Measurements from ENCODE around the gene PARD6B.
"Not testable (repeated sequence)": the region's sequence is repeated elsewhere in the genome, so short reads cannot be mapped to it uniquely, and the experiment has no call there.

Gene PARD6B

GRCh38 chr20:50692552-50692933 is 38.8 kb upstream of the PARD6B start:
- H3K9ac ChIP-seq (ENCODE audit: low read length) = peak overlapping the region; percentile 25
- no peaks in the 10 kb centered on the region for H3K36me3 ChIP-seq (ENCODE audit: control insufficient read depth, low read depth, low read length)
- H3K9me3 ChIP-seq (ENCODE audit: control insufficient read depth, low read depth, low read length) = no peaks in the 10 kb centered on the region
- H3K4me1 ChIP-seq (ENCODE audit: control insufficient read depth, low read depth, low read length) = peaks cover 23% of the 10 kb centered on the region
- H3K27me3 ChIP-seq (ENCODE audit: control insufficient read depth, insufficient read depth, low read length) = peaks cover 15% of the 10 kb centered on the region
- H3K27ac ChIP-seq (ENCODE audit: low read length) = no peak overlapping the region
- H3K4me3 ChIP-seq (ENCODE audit: low read length) = no peak overlapping the region

GRCh38 chr20:50693001-50693400 is 38.4 kb upstream of the PARD6B start:
- H3K4me1 ChIP-seq (ENCODE audit: control insufficient read depth, low read depth, low read length) = peaks cover 23% of the 10 kb centered on the region
- H3K9ac ChIP-seq (ENCODE audit: low read length) = no peak overlapping the region
- H3K27me3 ChIP-seq (ENCODE audit: control insufficient read depth, insufficient read depth, low read length) = peaks cover 15% of the 10 kb centered on the region
- H3K36me3 ChIP-seq (ENCODE audit: control insufficient read depth, low read depth, low read length) = no peaks in the 10 kb centered on the region
- H3K4me3 ChIP-seq (ENCODE audit: low read length) = no peak overlapping the region
- no peak overlapping the region for H3K27ac ChIP-seq (ENCODE audit: low read length)
- no peaks in the 10 kb centered on the region for H3K9me3 ChIP-seq (ENCODE audit: control insufficient read depth, low read depth, low read length)

GRCh38 chr20:50694379-50695134 is 36.8 kb upstream of the PARD6B start:
- Histone ChIP-seq H3K4me3 (ENCODE audit: low read length) (no peak overlapping the region), H3K27me3 (ENCODE audit: control insufficient read depth, insufficient read depth, low read length) (peaks cover 13% of the 10 kb centered on the region), H3K4me1 (ENCODE audit: control insufficient read depth, low read depth, low read length) (peaks cover 22% of the 10 kb centered on the region), H3K36me3 (ENCODE audit: control insufficient read depth, low read depth, low read length) (no peaks in the 10 kb centered on the region), H3K9me3 (ENCODE audit: control insufficient read depth, low read depth, low read length) (no peaks in the 10 kb centered on the region), H3K9ac (ENCODE audit: low read length) (no peak overlapping the region), H3K27ac (ENCODE audit: low read length) (no peak overlapping the region)

DNA sequence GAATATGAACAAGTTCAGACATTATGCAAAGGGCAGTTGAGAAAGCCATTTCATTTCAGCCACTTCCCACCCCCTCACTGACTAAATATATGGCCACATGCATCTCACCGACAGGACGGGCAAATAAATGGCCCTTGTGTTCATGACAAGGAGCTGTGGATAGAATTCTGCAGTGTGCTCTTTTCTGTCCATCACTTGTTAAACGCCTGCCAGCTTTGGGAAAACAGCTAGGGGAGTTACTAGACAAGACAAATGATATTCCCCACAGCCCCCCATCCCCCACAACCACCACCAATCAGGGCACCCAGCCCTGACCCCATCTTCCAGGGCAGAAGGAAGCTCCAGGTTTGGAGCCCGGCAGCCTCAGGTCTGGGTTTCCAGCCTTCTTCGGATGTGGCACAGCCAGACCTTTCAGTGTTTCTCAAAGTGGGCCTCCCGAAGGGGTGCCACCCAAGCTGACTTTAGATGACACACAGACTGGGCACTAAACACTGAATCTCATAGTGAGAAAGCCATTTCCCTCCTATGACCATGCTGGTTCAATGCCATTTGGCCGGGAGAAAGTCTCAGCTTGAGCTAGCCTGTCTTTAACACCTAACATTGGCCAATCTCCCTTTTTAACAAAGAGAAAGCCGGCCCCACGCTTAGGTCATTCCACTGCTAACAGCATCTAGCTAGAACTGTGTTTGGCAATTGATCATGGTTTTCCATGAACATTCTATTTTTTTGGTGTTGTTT is 36.1 kb upstream of the PARD6B start:
- Histone ChIP-seq H3K9me3 (ENCODE audit: control insufficient read depth, low read depth, low read length) (no peaks in the 10 kb centered on the region), H3K4me1 (ENCODE audit: control insufficient read depth, low read depth, low read length) (peaks cover 15% of the 10 kb centered on the region), H3K9ac (ENCODE audit: low read length) (no peak overlapping the region), H3K27ac (ENCODE audit: low read length) (no peak overlapping the region), H3K36me3 (ENCODE audit: control insufficient read depth, low read depth, low read length) (no peaks in the 10 kb centered on the region), H3K4me3 (ENCODE audit: low read length) (no peak overlapping the region), H3K27me3 (ENCODE audit: control insufficient read depth, insufficient read depth, low read length) (peaks cover 7% of the 10 kb centered on the region)

- H3K4me1 ChIP-seq (ENCODE audit: control insufficient read depth, low read depth, low read length); H3K27me3 ChIP-seq (ENCODE audit: control insufficient read depth, insufficient read depth, low read length); H3K36me3 ChIP-seq (ENCODE audit: control insufficient read depth, low read depth, low read length); H3K4me3 ChIP-seq (ENCODE audit: low read length); H3K9me3 ChIP-seq (ENCODE audit: control insufficient read depth, low read depth, low read length); H3K9ac ChIP-seq (ENCODE audit: low read length); H3K27ac ChIP-seq (ENCODE audit: low read length): not testable (repeated sequence)
These were observed 33.1 kb upstream of the PARD6B start for GRCh38 chr20:50698255-50698654.

- Histone ChIP-seq H3K4me3 (ENCODE audit: low read length) (no peak overlapping the region), H3K36me3 (ENCODE audit: control insufficient read depth, low read depth, low read length) (no peaks in the 10 kb centered on the region), H3K9me3 (ENCODE audit: control insufficient read depth, low read depth, low read length) (no peaks in the 10 kb centered on the region), H3K4me1 (ENCODE audit: control insufficient read depth, low read depth, low read length) (peaks cover 2% of the 10 kb centered on the region), H3K9ac (ENCODE audit: low read length) (no peak overlapping the region), H3K27me3 (ENCODE audit: control insufficient read depth, insufficient read depth, low read length) (no peaks in the 10 kb centered on the region), H3K27ac (ENCODE audit: low read length) (no peak overlapping the region)
These were observed 31.7 kb upstream of the PARD6B start for GRCh38 chr20:50699688-50700087.

GRCh38 chr20:50701041-50701963 is 30.1 kb upstream of the PARD6B start:
- Histone ChIP-seq H3K9me3 (ENCODE audit: control insufficient read depth, low read depth, low read length) (no peaks in the 10 kb centered on the region), H3K36me3 (ENCODE audit: control insufficient read depth, low read depth, low read length) (no peaks in the 10 kb centered on the region), H3K9ac (ENCODE audit: low read length) (no peak overlapping the region)

DNA sequence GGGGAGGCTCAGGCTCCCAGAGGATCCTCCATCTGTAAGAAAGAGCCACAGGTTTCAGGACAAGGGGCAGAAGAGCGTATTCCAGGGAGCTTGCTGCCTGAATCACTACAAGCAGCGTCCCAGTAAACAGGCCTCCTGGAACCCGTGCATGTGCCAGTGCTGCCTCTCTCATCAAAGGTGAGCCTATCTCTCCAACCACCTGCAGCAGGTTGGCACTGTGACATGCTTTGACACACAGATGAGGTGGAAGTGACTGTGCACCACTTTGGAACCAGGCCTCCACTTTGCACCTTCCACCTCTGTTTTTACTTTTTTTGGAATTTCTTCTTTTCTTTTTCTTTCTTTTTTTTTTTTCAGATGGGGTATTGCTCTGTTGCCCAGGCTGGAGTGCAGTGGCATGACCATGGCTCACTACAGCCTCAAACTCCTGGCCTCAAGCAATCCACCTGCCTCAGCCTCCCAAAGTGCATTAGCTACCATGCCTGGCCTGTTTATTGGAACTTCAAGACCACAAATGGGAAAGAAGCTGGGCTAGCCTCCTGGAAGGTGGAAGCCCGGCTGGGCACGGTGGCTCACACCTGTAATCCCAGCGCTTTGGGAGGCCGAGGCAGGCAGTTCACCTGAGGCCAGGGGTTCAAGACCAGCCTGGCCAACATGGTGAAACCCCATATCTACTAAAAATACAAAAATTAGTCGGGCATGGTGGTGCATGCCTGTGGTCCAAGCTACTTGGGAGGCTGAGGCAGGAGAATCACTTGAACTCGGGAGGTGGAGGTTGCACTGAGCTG is 27.5 kb upstream of the PARD6B start:
- H3K4me1 ChIP-seq (ENCODE audit: control insufficient read depth, low read depth, low read length); H3K4me3 ChIP-seq (ENCODE audit: low read length); H3K27ac ChIP-seq (ENCODE audit: low read length); H3K27me3 ChIP-seq (ENCODE audit: control insufficient read depth, insufficient read depth, low read length); H3K36me3 ChIP-seq (ENCODE audit: control insufficient read depth, low read depth, low read length); H3K9ac ChIP-seq (ENCODE audit: low read length); H3K9me3 ChIP-seq (ENCODE audit: control insufficient read depth, low read depth, low read length): not testable (repeated sequence)

More at GRCh38 chr20:50701041-50701963, 30.1 kb upstream of the PARD6B start:
- Histone ChIP-seq H3K27me3 (ENCODE audit: control insufficient read depth, insufficient read depth, low read length) (no peaks in the 10 kb centered on the region), H3K27ac (ENCODE audit: low read length) (no peak overlapping the region), H3K4me3 (ENCODE audit: low read length) (no peak overlapping the region), H3K4me1 (ENCODE audit: control insufficient read depth, low read depth, low read length) (peaks cover 5% of the 10 kb centered on the region)

DNA sequence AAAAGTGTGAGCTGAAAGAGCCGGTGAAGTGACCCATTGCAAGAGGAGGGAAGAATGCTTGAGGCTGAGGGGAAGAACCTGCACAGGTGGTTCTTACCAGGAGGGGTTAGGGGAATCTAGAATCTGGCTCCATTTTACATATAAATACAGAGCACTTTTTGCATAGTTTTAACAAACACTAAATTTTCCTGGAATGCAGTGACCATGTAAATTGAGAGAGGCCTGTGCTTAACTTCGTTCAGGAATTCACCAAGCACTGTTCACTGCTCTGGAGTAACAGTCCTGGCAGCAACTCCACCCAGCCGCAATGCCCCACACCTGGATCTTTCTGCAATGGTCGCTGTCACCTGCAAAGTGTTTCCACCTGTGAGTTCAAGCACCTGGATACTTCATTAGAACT is 26.9 kb upstream of the PARD6B start:
- H3K4me3 ChIP-seq (ENCODE audit: low read length) = no peak overlapping the region
- H3K4me1 ChIP-seq (ENCODE audit: control insufficient read depth, low read depth, low read length) = peaks cover 5% of the 10 kb centered on the region
- no peaks in the 10 kb centered on the region for H3K9me3 ChIP-seq (ENCODE audit: control insufficient read depth, low read depth, low read length)
- no peak overlapping the region for H3K9ac ChIP-seq (ENCODE audit: low read length)
- no peak overlapping the region for H3K27ac ChIP-seq (ENCODE audit: low read length)
- no peaks in the 10 kb centered on the region for H3K36me3 ChIP-seq (ENCODE audit: control insufficient read depth, low read depth, low read length)
- no peaks in the 10 kb centered on the region for H3K27me3 ChIP-seq (ENCODE audit: control insufficient read depth, insufficient read depth, low read length)

DNA sequence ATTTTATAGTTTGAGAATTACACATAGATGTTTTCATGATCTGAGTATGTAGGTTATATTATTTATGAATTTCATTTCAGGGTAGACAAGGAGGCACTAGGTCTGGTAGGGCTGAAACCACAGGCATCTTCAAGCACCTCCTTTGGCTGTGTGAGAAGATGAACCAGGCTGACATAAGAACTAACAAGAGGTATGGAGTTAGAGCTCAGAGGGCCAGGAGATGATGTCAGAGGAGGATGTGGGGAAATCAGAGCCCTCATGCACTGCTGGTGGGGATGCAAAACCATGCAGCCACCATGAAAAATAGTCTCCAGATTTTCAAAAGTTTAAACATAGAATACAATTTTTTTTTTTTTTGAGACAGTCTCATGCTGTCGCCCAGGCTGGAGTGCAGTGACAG is 26.4 kb upstream of the PARD6B start:
- Histone ChIP-seq H3K4me1 (ENCODE audit: control insufficient read depth, low read depth, low read length) (peaks cover 5% of the 10 kb centered on the region), H3K27ac (ENCODE audit: low read length) (no peak overlapping the region), H3K9me3 (ENCODE audit: control insufficient read depth, low read depth, low read length) (no peaks in the 10 kb centered on the region), H3K27me3 (ENCODE audit: control insufficient read depth, insufficient read depth, low read length) (no peaks in the 10 kb centered on the region), H3K9ac (ENCODE audit: low read length) (no peak overlapping the region), H3K36me3 (ENCODE audit: control insufficient read depth, low read depth, low read length) (no peaks in the 10 kb centered on the region), H3K4me3 (ENCODE audit: low read length) (no peak overlapping the region)
